Brain pericyte (primary cell): ENCODE results near the gene ZMPSTE24.
A peak's percentile ranks its signal among the peaks of the same experiment; 100 is the strongest.
"Not testable (repeated sequence)": the region's sequence is repeated elsewhere in the genome, so short reads cannot be mapped to it uniquely, and the experiment has no call there.

Experiments
- DNase-seq: peaks from one replicate; pipeline ENCODE4 v3.0.0-alpha.2; 2012; ENCODE audit warnings: low read depth, low spot score

ZMPSTE24 gene

DNA sequence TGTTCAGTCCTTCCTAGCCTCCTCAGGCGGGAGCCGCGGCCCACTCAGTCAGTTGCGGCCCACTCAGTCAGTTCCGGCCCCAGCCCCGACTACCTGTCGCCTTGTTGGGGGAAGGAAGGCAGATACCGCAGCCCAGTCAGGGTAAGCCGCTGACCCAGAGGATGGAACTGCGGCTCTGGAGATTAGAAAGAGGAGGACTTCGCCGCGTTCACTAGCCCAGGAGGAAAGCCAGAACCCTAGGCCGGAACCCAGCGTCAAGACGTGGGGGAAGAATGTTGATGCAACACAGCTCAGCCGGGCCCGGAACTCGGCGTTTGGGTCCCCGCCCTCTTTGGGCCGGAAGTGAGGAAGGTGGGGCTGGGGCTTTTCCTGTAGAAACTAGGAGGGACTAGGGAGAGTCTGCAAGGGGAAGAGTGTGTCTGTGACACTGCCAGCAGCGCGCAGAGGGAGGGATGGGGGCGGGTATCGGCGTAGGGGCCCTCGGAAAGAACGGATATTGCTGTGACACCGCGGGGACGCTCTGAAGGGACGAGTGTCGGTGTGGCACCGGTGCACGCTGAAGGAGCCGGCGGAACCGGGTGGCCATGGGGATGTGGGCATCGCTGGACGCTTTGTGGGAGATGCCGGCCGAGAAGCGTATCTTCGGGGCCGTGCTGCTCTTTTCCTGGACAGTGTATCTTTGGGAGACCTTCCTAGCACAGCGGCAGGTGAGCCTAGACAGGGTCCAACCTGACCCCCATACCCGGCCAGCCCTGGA lies at the start of gene ZMPSTE24:
Gene ZMPSTE24, plus strand, starts transcription at position 549 of the 757 bp plus-strand sequence. Its CDS starts 36 bp downstream, at position 585.
- DNase-seq = peak; percentile 91

DNA sequence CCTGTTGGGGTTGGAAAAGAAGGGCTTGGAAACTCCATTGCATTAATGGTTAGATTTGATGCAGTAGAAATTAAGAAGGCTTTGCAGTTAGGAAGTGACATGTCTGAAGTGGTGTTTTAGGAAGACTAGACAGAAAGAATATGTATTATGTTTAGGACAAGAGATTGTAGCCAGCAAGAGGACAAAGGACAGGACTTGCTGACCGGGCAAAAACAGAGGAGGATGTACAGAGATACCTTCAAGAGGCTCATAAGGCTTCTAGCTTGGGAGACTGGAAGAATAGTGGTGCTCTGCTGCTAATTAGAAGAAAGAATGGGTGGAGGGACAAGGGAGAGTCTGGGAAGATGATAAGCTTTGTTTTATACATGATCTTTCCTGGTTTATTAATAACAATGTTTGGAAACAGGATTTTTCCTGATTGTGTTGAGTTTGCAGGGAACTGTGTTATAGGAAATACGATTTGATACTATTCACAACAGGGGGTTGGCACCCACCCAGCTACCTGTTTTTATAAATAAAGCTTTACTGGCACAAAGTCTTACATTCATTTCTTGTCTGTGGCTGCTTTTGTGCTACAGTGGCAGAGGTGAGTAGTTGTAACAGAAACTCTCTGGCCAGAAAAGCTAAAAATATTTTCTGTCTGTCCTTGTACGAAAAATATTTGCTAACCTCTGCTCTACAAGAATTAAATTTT lies 47.4 kb upstream of the ZMPSTE24 start:
- no peak for DNase-seq

GRCh38 chr1:40218333-40218732 lies 39.7 kb upstream of the ZMPSTE24 start:
- no peak for DNase-seq

- not testable (repeated sequence) for DNase-seq
Measured at GRCh38 chr1:40221471-40221905, 36.5 kb upstream of the ZMPSTE24 start.

DNA sequence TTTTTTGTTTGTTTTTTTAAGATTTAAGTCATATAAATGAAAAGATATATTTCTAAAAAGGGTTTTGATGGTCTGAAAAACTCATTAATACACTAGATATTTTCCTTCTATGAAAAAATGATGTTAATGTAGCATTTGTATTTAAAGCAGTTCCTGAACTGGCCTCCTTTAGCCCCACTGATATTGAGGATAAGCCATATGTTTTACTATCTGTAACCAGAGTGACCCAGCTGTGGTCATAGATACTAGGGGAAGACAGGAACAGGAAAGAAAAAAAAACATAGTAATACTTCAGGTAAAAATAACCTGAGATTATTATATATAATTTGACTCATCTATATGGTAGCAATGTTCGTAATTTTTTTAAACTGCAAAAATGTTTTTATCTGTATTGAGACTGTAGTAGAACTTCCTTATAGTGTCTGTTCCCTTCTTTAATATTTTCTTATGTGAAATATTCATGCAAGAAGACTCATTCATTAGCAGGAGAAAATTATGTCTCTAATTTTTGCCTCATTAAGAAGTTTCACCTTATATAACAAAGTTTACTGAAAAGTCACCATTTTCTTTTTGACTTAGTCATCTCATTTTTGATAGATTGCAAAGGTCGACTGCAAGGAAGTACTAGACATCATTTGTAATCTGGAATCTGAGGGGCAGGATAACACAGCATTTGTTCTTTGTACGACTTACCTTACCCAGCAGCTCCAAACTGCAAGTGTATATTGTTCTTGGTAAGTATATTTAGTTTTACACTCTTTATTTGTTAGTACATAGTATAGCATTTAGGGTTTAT lies 35.9 kb upstream of the ZMPSTE24 start:
- no peak for DNase-seq

DNA sequence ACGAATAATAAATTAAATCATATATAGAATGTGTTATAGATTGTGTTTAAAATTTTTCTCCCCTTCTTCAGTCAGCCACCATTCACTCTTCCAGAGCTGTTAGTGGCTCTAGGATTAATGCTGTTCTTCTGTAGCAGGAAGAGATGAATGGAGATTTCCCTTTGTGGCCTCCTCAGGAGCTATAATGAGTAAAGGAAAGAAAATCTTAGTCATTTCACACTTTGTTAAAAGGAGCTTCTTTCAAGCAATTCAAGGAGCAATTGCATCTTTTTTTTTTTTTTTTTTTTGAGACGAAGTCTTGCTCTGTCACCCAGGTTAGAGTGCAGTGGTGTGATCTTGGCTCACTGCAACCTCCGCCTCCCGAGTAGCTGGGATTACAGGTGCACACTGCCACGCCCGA lies 34.0 kb upstream of the ZMPSTE24 start:
- no peak for DNase-seq

DNA sequence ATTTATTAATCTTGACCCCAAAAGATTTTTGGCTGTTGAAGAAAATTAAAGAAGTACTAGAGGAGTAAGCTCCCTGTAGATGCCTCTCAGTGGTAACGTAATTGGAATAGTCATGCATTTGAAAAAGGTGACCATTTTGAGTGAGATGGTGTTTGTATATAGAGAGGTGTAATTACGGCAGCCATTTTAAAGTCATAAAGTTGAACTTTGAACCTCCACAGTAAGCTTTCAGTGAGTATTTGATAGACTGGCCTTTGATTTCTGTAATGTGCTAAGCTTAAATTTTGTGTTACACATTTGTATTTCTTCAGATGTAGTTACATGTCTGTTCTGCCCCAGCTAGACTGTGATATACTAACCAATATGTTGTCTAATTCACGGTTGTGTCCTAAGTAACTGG lies 31.8 kb upstream of the ZMPSTE24 start:
- DNase-seq = no peak

DNA sequence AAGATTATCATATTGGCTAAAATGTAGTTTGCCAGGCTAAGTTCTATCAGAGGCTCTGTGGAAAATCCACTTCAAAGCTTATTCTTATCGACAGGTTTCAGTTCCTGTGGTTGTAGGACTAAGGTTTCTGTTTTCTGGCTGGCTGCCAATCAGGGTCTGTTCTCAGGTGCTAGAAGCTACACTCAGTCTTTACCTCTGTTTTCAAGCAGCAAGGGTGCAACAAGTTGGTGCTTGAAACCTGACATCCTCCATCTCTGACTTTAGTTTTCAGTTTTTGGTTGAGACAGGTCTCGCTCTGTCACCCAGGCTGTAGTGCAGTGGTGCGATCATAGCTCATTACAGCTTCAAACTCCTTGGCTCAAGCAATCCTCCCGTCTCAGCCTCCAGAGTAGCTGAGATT lies 25.6 kb upstream of the ZMPSTE24 start:
- no peak for DNase-seq

GRCh38 chr1:40239626-40240025 lies 18.4 kb upstream of the ZMPSTE24 start:
- DNase-seq = no peak

GRCh38 chr1:40240390-40240789 lies 17.6 kb upstream of the ZMPSTE24 start:
- no peak for DNase-seq

GRCh38 chr1:40241362-40241761 lies 16.7 kb upstream of the ZMPSTE24 start:
- DNase-seq = no peak

- DNase-seq = no peak
Measured at GRCh38 chr1:40243351-40243750, 14.7 kb upstream of the ZMPSTE24 start.

DNA sequence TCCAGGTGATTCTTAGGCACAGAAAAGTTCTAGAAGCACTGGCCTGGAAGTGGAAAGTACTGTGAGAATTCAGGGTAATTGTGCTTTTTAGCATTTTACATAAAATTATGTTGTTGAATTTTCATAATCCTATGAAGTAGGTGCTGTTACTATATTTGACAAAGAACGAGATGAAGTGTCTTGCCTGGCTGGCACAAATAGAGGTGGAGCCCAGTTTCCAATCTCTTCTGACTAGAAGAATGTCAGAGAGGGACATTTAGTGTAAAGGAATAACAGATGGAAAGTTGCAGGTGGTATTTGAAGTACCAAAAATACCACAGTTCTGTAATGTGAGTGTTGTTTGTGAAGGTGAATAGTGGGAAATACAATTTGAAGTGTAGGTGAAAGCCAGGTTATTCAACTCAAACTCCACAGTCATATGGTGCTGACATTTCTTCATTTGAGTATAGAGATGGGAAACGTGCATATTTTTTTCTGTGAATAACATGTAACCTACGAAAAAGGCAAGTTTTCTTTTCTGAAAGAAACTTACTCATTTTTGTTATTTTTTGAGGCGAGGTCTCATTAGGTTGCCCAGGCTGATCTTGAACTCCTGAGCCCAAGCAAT lies 13.8 kb upstream of the ZMPSTE24 start:
- no peak for DNase-seq

- no peak for DNase-seq
Measured at GRCh38 chr1:40245686-40246085, 12.3 kb upstream of the ZMPSTE24 start.

DNA sequence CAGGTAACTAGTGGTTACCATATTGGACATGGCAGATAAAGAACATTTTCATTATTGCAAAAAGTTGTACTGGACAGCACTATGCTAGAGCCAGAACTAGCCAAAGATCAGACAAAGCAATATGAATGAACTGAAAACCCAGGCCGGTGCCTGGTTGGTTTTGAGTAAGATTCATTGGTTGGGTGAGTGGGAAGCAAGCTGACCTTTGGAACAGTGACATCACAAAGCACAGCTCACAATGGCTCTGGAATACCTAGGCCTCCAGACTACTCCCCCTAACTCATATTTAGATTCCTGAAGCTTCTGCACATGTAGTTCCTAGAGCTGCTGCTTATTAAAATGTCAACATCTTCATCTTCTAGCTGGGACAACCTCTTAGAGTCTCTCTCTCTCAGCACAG lies 10.4 kb upstream of the ZMPSTE24 start, which contains the start of gene TMCO2:
Gene TMCO2, plus strand, starts transcription at position 283 of the 400 bp plus-strand sequence. Its CDS starts 57 bp downstream, at position 340.
- DNase-seq = no peak

GRCh38 chr1:40248412-40248811 lies 9.6 kb upstream of the ZMPSTE24 start:
- DNase-seq = no peak

DNA sequence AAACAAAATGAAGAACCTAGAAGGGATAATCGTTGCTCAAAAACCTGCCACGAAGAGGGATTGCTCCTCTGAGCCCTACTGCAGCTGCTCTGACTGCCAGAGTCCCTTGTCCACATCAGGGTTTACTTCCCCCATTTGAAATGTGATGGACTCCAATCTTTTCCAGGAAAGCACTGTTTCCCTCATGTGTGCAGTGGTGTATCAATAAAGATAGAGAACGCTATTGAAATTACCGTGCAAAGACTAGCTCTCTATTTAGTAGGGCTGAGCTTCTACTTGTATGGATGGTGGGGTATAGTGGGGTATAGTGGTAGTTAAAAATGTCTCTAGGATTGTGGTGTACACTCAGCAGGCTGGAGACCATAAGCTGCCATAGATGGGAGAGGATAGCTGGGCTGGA lies 6.6 kb upstream of the ZMPSTE24 start:
- DNase-seq = no peak

GRCh38 chr1:40252601-40253000 lies 5.4 kb upstream of the ZMPSTE24 start:
- no peak for DNase-seq

DNA sequence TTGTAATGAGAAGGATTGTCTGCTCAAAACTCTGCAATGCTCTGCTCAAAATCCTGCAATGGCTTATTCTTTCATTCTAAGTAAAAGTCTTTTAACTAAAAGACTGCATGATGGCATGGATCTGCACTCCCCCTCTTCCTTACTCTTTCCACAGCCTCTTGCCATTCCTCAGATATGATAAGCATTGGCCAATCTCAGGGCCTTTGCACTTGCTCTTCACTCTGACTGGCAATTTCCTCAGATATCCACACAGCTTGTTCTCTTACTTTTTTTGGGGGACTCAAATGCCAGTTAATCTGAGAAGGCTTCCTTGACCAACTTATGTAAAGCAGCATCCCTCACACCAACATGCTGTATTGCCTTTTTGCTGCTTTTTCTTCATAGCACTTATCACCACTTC lies 2.8 kb upstream of the ZMPSTE24 start:
- no peak for DNase-seq

- DNase-seq = no peak
Measured at GRCh38 chr1:40256401-40257084, 1.5 kb upstream of the ZMPSTE24 start.

DNA sequence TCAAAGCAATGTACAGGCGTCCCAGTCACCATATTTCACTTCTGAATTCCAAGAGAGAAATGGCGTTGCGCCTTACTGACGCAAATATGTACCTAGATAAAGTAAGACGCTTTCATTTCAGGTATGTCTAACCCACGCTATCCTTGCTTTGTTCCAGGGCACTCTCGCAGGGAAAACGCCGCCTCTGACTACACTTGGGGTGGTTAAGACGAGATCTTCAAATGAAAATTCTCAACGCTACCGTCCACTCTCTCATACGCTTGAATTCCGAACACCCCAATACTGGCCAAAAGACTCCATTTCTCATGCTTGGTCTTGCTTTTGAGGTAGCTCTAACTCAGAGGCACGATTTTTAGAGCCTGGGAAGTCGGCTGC lies 736 bp upstream of the ZMPSTE24 start:
- DNase-seq = no peak
